ENCODE data around the gene MUS81. TPM values are rescaled to one million over a fixed set of nuclear protein-coding genes. Genes with fewer than 3 reads are reported as not detected.

Gene MUS81
- total and polyA plus RNA-seq, 9 of the 15 experiments (the other 6 are each of a cell fraction or from before 2014, with no cell fraction given): 13.4 to 118 (median 53.7) TPM

GRCh38 chr11:65900125-65900898 is 40.1 kb downstream of the MUS81 start, which contains the start of gene FOSL1 (continued):
- no peak for TF ChIP-seq ZNF133 (CRISPR knock-in tag; IDR thresholded peaks at IDR 0.05)
- TF ChIP-seq, protein P1, sequence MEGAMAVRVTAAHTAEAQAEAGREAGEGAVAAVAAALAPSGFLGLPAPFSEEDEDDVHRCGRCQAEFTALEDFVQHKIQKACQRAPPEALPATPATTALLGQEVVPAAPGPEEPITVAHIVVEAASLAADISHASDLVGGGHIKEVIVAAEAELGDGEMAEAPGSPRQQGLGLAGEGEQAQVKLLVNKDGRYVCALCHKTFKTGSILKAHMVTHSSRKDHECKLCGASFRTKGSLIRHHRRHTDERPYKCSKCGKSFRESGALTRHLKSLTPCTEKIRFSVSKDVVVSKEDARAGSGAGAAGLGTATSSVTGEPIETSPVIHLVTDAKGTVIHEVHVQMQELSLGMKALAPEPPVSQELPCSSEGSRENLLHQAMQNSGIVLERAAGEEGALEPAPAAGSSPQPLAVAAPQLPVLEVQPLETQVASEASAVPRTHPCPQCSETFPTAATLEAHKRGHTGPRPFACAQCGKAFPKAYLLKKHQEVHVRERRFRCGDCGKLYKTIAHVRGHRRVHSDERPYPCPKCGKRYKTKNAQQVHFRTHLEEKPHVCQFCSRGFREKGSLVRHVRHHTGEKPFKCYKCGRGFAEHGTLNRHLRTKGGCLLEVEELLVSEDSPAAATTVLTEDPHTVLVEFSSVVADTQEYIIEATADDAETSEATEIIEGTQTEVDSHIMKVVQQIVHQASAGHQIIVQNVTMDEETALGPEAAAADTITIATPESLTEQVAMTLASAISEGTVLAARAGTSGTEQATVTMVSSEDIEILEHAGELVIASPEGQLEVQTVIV (CRISPR knock-in tag; IDR thresholded peaks at IDR 0.05; ENCODE audit: borderline replicate concordance): no peak
- TF ChIP-seq MCM5 (IDR thresholded peaks at IDR 0.05; ENCODE audit: low read depth): no peak
- TF ChIP-seq, protein P2, sequence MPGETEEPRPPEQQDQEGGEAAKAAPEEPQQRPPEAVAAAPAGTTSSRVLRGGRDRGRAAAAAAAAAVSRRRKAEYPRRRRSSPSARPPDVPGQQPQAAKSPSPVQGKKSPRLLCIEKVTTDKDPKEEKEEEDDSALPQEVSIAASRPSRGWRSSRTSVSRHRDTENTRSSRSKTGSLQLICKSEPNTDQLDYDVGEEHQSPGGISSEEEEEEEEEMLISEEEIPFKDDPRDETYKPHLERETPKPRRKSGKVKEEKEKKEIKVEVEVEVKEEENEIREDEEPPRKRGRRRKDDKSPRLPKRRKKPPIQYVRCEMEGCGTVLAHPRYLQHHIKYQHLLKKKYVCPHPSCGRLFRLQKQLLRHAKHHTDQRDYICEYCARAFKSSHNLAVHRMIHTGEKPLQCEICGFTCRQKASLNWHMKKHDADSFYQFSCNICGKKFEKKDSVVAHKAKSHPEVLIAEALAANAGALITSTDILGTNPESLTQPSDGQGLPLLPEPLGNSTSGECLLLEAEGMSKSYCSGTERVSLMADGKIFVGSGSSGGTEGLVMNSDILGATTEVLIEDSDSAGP (CRISPR knock-in tag; IDR thresholded peaks at IDR 0.05): 0 out of 2 replicates have a peak, but pooled peaks have one; percentile 2
- TF ChIP-seq POLR3G (IDR thresholded peaks at IDR 0.05; ENCODE audit: extremely low read depth, insufficient read length, insufficient replicate concordance): no peak
- TF ChIP-seq ZNF384 (IDR thresholded peaks at IDR 0.05; ENCODE audit: low read depth, low read length): peak; percentile 24; the same call in 1 of the 2 replicates
- TF ChIP-seq, protein P3, sequence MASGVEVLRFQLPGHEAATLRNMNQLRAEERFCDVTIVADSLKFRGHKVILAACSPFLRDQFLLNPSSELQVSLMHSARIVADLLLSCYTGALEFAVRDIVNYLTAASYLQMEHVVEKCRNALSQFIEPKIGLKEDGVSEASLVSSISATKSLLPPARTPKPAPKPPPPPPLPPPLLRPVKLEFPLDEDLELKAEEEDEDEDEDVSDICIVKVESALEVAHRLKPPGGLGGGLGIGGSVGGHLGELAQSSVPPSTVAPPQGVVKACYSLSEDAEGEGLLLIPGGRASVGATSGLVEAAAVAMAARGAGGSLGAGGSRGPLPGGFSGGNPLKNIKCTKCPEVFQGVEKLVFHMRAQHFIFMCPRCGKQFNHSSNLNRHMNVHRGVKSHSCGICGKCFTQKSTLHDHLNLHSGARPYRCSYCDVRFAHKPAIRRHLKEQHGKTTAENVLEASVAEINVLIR (CRISPR knock-in tag; IDR thresholded peaks at IDR 0.05): peak; percentile 69
- TF ChIP-seq PML (IDR thresholded peaks at IDR 0.05; ENCODE audit: low read length): peak; percentile 82
- TF ChIP-seq STAT5A (IDR thresholded peaks at IDR 0.05; ENCODE audit: borderline replicate concordance, low read length): no peak
- TF ChIP-seq SIN3A (IDR thresholded peaks at IDR 0.05; ENCODE audit: borderline replicate concordance in 2 of 2, control insufficient read depth in 1 of 2, low read depth in 2 of 2, low read length in 2 of 2): peak in 1 of 2 experiments; percentile 57; a peak in 1 of 4 replicates
- TF ChIP-seq, protein P4, sequence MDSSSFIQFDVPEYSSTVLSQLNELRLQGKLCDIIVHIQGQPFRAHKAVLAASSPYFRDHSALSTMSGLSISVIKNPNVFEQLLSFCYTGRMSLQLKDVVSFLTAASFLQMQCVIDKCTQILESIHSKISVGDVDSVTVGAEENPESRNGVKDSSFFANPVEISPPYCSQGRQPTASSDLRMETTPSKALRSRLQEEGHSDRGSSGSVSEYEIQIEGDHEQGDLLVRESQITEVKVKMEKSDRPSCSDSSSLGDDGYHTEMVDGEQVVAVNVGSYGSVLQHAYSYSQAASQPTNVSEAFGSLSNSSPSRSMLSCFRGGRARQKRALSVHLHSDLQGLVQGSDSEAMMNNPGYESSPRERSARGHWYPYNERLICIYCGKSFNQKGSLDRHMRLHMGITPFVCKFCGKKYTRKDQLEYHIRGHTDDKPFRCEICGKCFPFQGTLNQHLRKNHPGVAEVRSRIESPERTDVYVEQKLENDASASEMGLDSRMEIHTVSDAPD (CRISPR knock-in tag; IDR thresholded peaks at IDR 0.05): no peak
- no peak for TF ChIP-seq FOS (IDR thresholded peaks at IDR 0.05; ENCODE audit: extremely low read depth, insufficient read length)
- no peak for TF ChIP-seq TCFL5 (CRISPR knock-in tag; conservative IDR thresholded peaks at IDR 0.05)
- no peak for TF ChIP-seq BRF2 (IDR thresholded peaks at IDR 0.05; ENCODE audit: borderline replicate concordance, insufficient read depth, insufficient read length)
- no peak for TF ChIP-seq ZNF184 (CRISPR knock-in tag; IDR thresholded peaks at IDR 0.05)
- no peak for TF ChIP-seq NFATC3 (IDR thresholded peaks at IDR 0.05)
- no peak for TF ChIP-seq NR4A1 (CRISPR knock-in tag; IDR thresholded peaks at IDR 0.05)
- TF ChIP-seq NR4A1 (tag; IDR thresholded peaks at IDR 0.05): no peak
